AG09309 (cell line): Measurements from ENCODE around the gene UPK3A.

ENCODE experiments used
- DNase-seq: peaks from one replicate; pipeline ENCODE4 v3.0.0-alpha.2; 2010; ENCODE audit warnings: low read depth
- H3K4me3 ChIP-seq: 2 replicates; pipeline ENCODE4 v1.5.1; 2011; ENCODE audit warnings: mild to moderate bottlenecking, low read depth, low read length, moderate library complexity; ENCODE audit not compliant: control insufficient read depth
- CTCF ChIP-seq: IDR thresholded peaks from 2 replicates; pipeline ENCODE4 v1.5.1; 2011; ENCODE audit warnings: mild to moderate bottlenecking, low read depth, low read length, inconsistent platforms; ENCODE audit not compliant: insufficient read depth, control insufficient read depth; ENCODE audit errors: missing control alignments

Gene UPK3A

GRCh38 chr22:45337536-45337935 lies 52.8 kb downstream of the UPK3A start:
- DNase-seq, result no peak
- TF ChIP-seq CTCF, result no peak
- H3K4me3 ChIP-seq, result no peak overlapping the region

DNA sequence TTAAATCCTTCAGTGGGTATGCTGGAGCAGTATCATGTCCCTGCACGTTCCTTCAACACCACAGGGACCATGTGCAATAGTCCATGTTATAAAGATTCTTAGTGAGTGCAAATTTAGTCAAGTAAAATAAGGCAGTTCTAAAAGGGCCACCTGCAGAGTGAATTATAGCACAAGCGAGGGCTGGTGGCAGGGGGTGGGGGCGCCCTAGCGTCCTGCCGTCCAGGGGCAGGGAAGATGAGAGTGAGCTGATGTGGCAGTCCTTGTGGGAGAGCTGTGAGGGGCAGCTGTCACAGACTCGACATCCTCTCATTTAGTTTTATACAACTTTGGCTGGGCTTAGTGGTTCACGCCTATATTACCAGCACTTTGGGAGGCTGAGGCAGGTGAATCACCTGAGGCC lies 54.0 kb downstream of the UPK3A start:
- no peak overlapping the region for H3K4me3 ChIP-seq
- no peak for TF ChIP-seq CTCF
- DNase-seq, result no peak

- no peak for DNase-seq
- no peak for TF ChIP-seq CTCF
- H3K4me3 ChIP-seq, result no peak overlapping the region
Observed at GRCh38 chr22:45340323-45340722, 55.6 kb downstream of the UPK3A start.

GRCh38 chr22:45341498-45341897 lies 56.7 kb downstream of the UPK3A start:
- no peak overlapping the region for H3K4me3 ChIP-seq
- no peak for TF ChIP-seq CTCF
- no peak for DNase-seq

DNA sequence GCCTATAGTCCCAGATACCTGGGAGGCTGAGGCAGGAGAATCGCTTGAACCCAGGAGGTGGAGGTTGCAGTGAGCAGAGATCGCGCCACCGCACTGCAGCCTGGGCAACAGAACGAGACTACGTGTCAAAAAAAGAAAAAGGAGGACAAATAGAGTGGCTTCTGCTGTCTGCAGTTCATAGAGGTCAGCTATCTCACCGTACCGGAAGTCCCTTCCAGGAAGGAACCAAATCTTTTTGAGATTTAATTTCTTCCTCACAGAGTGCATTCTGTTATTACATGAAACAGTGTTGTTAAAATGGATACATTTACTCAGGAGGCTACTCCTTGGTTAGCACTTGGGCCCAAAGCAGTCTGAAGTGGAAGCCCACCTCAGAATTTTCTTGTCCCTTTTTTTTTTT lies 58.4 kb downstream of the UPK3A start:
- DNase-seq, result no peak
- TF ChIP-seq CTCF, result no peak
- no peak overlapping the region for H3K4me3 ChIP-seq

DNA sequence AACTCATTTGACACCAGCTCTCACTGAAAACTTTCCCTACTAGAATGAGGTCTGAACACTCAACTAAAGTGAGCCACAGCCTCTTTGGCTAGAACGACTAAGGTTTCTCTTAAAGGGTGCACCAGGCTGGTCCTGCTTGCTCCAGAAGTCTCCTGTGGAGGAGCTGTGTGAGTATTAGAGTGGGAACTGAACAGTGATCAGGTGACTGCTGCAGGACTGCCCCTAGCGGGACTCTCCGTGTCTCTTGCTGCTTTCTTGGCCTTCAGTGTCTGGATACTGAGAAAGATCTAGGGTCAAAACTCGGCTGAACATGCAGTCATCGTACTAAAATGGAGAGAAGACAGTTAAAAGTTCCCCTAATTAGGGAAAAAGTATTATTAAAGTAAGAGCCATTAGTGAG lies 59.6 kb downstream of the UPK3A start:
- no peak for TF ChIP-seq CTCF
- no peak for DNase-seq
- H3K4me3 ChIP-seq, result no peak overlapping the region
